Stimulated activated CD4-positive, alpha-beta T cell treated with anti-CD3 and anti-CD28 coated beads, Interleukin-1b, Interleukin-23, amount 100 ng/mL, for 24 hours (primary cell): Measurements from ENCODE around the gene CCDC15.
"Not testable (repeated sequence)": the region's sequence is repeated elsewhere in the genome, so short reads cannot be mapped to it uniquely, and the experiment has no call there.

Experiments used
- DNase-seq, 4 experiments: peaks; one replicate each; pipeline ENCODE4 v3.0.0-alpha.2; 2020; ENCODE audit warnings: low read depth in 4 of 4, low spot score in 1 of 4

The CCDC15 gene

GRCh38 chr11:125081098-125081798 lies 127.2 kb downstream of the CCDC15 start:
- DNase-seq = no peak

GRCh38 chr11:125082040-125082439 lies 128.0 kb downstream of the CCDC15 start:
- DNase-seq = no peak

- no peak for DNase-seq
Observed at GRCh38 chr11:125082611-125083311, 128.8 kb downstream of the CCDC15 start.

- no peak for DNase-seq
Observed at GRCh38 chr11:125083312-125084056, 129.5 kb downstream of the CCDC15 start.

GRCh38 chr11:125084057-125084416 lies 130.0 kb downstream of the CCDC15 start:
- no peak for DNase-seq

- no peak for DNase-seq
Observed at GRCh38 chr11:125084761-125085231, 130.8 kb downstream of the CCDC15 start.

GRCh38 chr11:125085301-125086081 lies 131.5 kb downstream of the CCDC15 start:
- no peak for DNase-seq

- no peak for DNase-seq
Observed at GRCh38 chr11:125086633-125087296, 132.8 kb downstream of the CCDC15 start.

GRCh38 chr11:125088123-125088522 lies 134.1 kb downstream of the CCDC15 start:
- no peak for DNase-seq

GRCh38 chr11:125088576-125089455 lies 134.8 kb downstream of the CCDC15 start:
- no peak for DNase-seq

- not testable (repeated sequence) for DNase-seq
Observed at GRCh38 chr11:125089481-125089880, 135.5 kb downstream of the CCDC15 start.

- DNase-seq = not testable (repeated sequence)
Observed at GRCh38 chr11:125090151-125090550, 136.1 kb downstream of the CCDC15 start.

- DNase-seq = no peak
Observed at GRCh38 chr11:125090816-125091215, 136.8 kb downstream of the CCDC15 start.
